ENCODE results near the gene OR10A6.
A peak's percentile ranks its signal among the peaks of the same experiment; 100 is the strongest.

OR10A6 gene

DNA sequence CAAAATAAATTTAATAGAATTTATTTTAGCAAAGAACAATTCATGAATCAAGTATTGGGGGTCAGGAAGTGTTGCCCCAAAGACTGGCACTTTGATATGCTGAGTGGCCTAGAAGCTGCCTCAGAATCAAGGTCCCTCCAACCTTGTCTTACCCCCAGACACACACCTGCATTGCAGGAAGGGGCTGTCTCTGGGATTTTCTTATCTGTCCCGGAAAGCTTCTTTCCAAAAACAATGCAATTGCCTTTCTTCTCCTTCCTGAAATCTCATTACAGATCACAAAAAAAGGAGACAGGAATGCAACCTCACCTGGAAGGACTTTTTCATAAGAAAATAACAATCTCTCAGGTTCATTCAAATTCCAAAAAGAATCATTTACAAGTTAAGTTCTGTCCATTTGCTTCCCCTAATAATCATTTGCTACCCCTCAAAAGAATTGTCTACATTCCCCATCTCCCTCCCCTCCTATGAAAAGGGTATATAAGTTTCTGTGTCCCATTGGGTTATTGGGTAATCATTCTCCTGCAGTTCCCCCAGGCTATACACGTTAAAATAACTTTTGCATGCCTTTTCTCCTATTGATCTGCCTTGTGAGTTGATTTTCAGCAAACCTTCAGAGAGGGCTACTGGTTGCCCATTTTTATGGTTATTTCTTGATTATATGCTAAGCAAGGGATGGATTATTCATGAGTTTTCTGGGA is 21.3 kb downstream of the OR10A6 start:
- DNase-seq = peak; percentile 48

DNA sequence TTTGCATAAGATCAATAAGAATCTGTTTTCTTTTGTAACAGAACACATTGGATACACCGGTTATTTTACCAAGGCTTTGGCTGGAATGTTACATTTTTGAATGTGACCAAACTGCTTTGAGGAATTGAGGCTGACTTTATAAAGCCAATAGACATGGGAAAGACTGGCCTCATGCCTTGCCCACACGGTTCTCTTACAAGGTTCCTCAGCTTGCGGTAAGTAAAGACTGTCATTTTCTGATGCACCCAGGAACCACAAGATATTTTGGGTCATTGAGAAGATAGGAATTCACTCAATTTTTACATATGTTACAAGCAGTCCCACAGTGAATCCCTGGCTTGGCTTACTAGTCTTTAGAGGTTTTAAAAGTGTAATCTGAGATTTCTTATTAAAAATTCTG is 23.9 kb downstream of the OR10A6 start:
- DNase-seq = no peak

DNA sequence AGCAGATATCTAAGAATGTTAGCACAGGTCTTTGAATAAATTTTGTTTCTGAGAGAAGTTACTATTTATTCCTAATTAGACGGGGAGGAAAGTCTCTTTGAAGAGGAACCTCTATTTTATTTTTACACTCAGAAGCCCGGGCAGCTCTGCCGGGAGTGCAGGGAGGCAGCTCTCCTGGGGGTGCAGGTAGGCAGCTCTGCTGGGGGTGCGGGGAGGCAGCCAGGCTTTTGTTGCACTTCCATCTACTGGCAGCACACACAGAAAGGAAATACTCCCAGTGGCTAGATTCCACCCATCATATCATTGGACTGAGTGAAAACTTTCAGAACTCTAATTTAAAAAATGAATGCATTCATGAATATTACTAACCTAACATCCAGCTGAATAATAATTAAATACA is 24.6 kb downstream of the OR10A6 start:
- DNase-seq = peak; percentile 33

DNA sequence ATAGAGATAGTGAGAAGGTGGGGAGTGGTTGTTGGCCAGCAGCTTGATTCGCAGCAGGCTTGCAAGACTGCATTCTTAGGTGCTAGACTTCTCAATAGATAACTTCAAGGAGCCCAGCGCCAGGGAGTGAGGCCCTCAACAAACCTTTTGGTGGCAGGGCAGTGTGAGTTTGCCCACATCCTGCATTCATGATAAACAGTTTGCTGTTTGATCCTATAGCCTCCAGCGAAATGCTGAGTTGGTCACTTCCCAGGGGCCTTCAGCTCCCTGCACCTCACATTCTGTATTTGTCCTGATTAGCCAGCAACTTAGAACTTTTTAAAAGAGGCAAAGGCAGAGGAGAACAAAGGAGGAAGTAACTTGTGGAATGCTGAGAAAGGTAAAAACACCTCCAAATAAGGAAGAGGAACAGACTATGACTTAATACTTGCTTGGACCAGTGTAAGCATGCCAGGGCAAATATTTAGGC is 25.1 kb downstream of the OR10A6 start:
- DNase-seq = peak; percentile 80

DNA sequence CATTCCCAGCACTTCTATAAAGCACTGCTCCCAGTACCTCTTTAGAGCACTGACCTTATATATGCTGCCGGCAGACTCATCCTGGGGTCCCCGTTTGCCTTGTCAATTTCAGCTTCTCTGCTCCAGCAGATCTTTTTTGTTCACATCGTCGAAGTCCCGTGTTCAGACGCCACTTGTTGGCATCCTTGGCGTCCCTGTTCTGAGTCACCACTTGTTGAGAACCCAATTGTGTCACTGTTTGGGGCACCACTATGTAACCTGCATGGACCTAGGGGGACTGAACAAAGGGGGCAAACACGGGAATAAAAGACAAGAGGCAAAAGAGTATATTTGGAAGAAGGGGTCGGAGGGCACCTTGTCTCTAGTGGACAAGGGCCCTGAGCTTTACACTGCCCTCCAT is 25.5 kb downstream of the OR10A6 start:
- DNase-seq = peak; percentile 32

DNA sequence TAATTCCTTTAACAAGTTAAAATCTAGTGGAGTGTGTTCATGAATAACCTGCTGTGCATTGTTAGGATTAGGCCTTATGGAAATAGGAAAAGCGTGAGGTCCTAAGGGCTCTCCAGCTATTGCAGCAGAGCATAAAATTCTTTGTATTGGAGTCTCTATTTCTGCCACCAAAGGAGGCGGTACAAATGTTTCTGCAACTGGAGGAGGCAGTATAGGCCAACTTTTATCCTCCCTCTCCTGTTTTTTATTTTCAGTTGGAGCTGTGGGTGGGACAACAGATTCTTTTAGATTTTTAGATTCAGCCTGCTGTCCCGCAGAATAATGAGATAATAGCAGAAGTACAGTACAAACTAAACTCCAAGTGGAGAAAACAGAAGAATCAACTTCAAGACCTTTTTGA is 26.2 kb downstream of the OR10A6 start:
- DNase-seq = peak; percentile 72

DNA sequence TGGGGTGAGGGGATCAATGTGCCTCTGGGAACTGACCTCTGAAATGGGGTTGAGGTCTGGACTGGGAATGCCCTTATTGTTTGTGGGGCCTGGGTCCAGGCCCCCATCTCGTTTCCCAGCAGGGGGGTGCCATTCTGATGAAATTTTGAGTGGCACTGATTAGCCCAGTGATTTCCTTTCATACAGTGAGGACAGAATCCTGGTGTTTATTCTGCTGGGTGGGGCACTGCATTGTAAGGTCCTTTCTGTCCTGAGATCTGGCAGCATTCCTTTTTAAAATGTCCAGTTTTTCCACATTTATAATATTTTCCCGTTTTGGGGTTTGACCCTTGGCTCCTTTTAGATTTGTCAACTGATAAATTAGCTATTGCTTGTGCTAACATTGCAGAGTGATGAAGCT is 27.1 kb downstream of the OR10A6 start:
- DNase-seq = peak; percentile 16

DNA sequence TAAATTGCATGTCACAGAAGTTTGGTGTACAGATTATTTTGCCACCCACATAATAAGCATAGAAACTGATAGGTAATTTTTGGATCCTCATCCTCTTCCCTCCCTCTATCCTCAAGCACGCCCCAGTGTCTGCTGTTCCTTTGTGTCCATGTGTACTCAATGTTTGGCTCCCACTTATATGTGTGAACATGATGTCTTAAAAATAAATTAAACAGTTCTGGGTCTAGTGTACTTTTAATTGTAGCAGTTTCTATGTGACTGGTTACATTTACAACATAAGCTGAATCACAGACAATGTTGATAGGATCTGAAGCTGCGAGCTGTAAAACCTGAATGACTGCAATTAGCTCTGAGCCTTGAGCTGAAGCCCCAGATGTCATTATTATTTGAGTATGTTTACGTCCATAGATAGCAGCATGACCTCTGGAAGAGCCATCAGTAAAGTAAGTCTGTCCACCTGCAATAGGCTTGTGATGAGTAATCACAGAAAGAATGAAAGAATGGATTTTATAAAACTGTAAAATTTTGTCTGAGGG is 29.7 kb downstream of the OR10A6 start:
- no peak for DNase-seq

DNA sequence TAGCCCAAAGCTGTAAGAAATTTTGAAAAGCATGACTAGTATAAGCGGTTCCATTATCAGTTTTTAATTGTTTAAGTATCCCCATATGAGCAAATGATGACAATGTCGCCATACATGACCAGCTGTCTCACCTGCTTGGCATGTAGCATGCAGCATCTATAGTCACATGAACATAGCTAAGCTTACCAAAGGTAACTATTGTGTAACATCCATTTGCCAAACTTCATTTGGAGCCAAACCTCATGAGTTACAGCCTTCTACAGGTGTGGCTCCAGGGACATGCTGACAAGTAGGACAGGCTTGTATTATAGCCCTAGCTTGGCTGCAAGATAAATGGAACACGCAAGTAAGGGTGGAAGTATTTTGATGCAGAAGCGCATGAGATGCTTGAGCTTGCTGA is 30.4 kb downstream of the OR10A6 start:
- no peak for DNase-seq

DNA sequence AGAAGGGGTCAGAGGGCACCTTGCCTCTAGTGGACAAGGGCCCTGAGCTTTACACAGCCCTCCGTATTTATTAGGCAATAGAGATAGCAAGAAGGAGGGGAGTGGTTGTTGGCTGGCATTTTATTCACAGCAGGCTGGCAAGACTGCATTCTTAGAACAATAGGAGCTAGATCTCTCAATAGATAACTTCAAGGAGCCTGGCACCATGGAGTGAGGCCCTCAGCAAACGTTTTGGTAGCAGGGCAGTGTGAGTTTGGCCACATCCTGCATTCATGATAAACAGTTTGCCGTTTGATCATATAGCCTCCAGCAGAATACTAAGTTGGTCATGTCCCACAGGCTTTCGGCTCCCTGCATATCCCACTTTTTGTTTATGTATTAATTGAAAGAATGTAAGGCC is 31.6 kb downstream of the OR10A6 start:
- peak; percentile 35 for DNase-seq

DNA sequence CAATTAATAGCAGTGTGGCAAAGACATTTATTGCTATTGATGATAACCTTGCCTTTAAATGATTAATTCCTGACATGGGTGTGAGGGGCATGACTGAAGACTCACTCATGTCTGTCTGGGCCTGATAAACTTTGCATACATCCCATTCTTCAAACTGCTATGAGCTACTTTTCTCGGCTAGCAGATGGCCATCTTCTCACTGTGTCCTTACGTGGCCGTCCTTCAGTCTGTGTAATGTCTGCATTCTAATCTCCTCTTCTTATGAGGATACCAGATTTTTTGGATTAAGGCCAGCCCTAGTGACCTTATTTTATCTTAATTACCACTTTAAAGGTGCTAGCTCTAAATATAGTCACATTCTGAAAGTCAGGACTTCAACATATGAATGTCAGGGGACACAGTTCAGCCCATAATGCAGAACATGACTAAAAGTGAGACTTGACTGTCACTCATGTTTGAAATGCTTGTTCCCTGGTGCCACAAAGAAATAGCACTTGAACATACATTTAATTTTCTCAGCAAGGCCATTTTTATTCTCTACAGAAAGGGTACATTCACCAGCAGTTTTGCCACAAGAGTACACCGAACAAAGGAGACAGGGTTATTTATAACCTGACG is 32.3 kb downstream of the OR10A6 start:
- DNase-seq = no peak

DNA sequence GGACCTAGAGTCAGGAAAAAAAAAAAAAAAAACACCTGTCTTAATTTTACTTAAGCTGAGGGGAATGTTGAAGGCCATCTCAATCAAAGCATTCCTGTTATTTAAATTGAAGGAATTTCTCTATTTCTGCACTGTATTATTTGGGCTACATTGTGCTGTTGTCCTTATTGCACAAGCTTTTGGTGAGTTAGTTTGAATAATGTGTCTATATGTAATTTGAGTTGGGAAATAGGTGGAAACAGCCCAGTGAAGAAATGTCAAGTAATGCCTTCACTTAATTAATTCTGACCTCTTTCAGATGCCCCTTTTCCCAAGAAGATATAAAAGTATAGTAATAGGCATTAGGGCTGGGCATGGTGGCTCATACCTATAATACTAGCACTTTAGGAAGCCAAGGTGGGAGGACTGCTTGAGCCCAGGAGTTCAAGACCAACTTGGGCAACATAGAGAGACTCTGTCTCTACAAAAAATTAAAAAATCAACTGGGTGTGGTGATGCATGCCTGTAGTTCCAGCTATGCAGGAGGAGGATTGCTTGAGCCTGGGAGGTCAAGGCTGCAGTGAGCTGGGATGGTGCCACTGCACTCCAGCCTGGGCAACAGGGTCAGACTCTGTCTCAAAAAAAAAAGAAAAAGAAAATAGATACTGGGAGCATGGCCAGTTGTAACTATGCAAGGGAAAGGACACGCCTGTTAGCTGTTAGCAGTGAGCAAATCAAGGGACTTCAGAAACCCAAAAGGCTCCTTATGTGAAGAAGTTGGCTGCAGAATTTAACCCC is 34.9 kb downstream of the OR10A6 start:
- peak; percentile 18 for DNase-seq

DNA sequence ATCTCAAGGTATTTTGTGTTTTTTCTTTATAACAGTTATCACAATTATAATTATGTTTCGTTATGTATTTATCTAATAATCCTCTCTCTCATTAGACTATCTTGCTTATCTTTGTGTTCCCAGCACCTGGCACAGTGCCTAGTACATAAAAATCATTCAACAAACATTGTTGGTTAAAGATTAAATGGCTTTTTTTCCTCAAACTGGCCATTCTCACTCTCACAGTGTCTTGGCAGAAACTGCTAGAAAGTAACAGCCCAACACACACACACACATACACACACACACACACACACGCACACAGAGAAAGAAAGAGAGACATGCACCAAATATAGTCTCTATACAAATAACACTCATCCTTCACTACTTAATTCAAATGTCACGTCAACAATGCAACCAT is 36.8 kb downstream of the OR10A6 start:
- DNase-seq = no peak

DNA sequence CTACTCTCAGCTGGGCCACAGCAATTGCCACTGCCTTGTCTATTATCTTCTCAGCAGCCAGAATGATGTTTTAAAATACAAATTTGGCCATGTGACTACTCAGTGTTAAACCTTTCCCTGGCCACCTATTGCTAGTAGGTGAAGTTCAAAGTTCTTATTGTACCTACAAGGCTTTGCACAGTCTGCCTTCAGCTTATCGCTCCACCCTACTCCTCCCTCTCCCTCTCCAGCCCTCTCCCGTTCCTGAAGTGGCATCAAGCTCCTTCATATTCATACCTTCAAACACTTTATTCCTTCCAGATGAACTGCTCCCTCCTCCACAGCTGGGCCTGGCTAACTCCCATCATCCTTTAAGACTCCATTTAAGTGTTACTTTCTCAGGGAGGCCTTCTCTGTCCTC is 37.3 kb downstream of the OR10A6 start:
- no peak for DNase-seq

DNA sequence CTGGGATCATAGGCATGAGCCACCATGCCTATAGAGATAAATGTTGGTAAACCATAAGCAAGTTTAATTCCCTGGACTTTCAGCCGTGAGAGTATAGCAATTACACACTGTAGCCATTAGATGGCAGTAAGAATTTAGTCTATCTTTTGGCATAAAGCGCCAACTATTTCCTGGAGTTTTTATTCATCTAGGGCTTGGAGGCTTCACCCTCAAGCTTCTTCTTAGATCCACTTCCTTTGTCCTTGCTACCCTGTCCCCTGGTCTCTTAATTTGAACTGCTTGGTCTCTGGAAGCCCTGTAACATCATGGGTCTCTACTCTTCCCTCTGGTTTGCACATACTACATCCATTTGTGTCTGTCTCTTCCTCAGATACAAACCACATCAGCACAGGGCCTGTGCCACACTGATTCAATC is 38.2 kb downstream of the OR10A6 start:
- peak; percentile 82 for DNase-seq

DNA sequence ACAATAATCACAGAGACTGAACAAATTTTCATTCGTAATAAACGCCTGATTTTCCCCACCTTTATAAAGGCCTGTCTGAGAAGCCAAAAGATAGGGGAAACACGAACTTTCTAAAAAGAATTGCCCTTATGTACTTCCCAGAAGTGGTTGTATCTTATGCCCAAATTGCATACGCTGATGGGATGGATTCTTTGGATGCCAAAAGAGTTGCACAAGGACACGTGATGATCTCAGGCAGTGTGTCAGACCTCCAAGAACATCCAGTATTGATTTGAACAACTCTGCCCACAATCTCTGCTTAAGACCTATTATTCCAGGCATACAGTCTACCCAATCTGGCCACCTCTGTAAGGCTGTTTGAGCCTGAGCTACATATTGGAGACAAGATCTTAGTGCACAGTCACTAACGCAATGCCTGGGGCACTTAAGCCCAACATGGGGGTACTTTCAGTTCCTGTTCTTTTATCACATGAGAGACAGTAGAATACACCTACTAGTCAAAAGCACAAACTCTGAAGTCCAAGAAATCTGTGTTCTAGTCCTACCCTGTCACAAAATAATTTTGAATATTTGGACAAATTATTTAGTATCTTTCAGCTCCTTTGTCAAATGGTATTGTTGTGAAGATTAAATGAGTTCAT is 38.9 kb downstream of the OR10A6 start:
- peak; percentile 95 for DNase-seq

DNA sequence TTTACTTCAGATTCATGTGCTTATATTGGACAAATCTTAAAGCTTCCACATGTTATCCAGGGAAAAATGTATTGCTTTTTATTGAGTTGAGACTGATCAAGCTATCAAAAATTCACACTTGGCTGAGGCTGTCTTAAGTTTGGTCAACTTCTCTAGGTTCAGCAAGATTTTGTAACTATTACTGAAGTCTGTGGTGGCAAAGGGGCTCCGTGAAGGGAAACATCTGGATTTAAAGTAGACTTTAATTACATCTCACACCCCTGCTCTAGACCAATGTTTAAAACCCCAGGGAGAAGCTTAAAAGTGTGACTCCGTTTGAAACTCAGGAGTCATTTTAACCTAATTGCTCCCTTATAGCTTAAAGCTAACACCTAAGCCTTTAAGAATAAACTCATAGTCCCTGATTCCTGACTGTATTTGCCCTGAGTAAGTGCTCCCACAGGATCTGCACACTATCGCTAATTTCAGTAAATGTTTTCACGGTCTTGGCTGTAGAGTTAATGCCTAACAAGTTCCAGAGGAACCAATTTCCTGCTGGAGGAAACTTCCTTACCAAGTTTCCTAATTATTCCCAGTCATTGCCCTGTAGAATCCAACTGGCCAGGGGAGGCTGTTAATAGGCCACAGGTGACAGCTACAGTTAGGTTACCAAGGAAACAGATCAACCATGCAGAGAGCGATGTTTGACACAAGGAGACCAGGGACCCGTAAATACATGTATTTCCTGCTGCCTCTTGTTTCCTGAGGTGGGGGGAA is 40.5 kb downstream of the OR10A6 start:
- DNase-seq = peak; percentile 24

DNA sequence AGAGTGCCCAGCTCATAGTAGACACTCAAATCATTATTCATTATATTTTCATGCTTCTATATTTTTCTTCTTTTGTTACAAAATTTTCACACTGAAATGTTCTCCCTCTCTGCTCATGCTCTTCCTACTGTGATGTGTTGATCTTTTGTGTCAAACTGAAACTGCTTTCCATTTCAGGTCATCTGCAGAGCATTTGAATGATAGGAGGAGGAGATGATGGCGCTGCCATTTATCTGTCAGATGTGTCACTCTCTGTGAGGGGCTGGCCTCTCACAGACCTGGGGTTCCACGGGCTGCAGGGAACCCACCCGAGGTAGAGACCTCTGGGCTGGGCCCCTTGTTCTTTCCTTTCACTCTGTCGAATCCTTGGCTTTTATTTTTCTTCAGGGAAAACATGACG is 41.1 kb downstream of the OR10A6 start:
- no peak for DNase-seq

DNA sequence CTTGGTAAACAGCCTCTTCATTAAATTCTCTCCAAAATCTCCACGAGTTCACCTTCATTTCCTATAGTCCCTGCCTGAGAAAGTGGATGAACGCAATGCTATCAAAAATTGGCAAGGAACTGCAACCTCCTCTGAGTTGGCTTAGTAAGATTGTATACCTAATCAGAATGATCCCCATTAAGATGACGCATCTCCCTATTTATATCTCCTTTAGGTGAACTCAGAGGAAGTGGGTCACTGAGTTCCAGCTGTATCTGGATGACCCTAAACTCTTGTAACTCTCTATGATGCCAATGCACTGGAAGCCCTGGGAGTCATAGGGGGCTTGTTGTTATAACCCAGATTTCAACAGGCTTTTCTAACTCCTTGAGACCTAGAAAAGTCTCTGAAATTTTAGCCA is 48.2 kb downstream of the OR10A6 start:
- DNase-seq = peak; percentile 28

Data from EL (cell line).